Measurements from ENCODE around the gene GNA12. TPM values are rescaled to one million over a fixed set of nuclear protein-coding genes. Genes with fewer than 3 reads are reported as not detected.

The GNA12 gene
- total and polyA plus RNA-seq, 9 of the 15 experiments (the other 6 are each of a cell fraction or from before 2014, with no cell fraction given) = 0.65 to 32.7 (median 9.6) TPM

- peak; percentile 61 to 80 for TF ChIP-seq E2F6 (IDR thresholded peaks at IDR 0.05; ENCODE audit: borderline replicate concordance in 1 of 2, extremely low read depth in 1 of 2, insufficient read depth in 1 of 2, insufficient read length in 1 of 2, low read depth in 1 of 2, low read length in 1 of 2, poor library complexity in 1 of 2, severe bottlenecking in 1 of 2)
- TF ChIP-seq DLX4 (CRISPR knock-in tag; IDR thresholded peaks at IDR 0.05) = no peak
- TF ChIP-seq SMARCB1 (IDR thresholded peaks at IDR 0.05; ENCODE audit: insufficient read length, low read depth) = peak; percentile 3
- peak; percentile 84 for TF ChIP-seq BRD9 (IDR thresholded peaks at IDR 0.05; ENCODE audit: low read depth, partially characterized antibody)
- TF ChIP-seq SMAD1 (IDR thresholded peaks at IDR 0.05; ENCODE audit: low read depth, low read length, partially characterized antibody) = peak; percentile 35
- peak; percentile 54; the same call in 1 of the 2 replicates for TF ChIP-seq PML (IDR thresholded peaks at IDR 0.05; ENCODE audit: low read length)
- TF ChIP-seq SP2 (IDR thresholded peaks at IDR 0.05; ENCODE audit: extremely low read depth, low read depth, low read length, poor library complexity, severe bottlenecking) = no peak
- TF ChIP-seq HDAC2 (IDR thresholded peaks at IDR 0.05) = peak; percentile 86
- 0 out of 2 replicates have a peak, but pooled peaks have one; percentile 49 for TF ChIP-seq MYNN (IDR thresholded peaks at IDR 0.05)
- no peak for TF ChIP-seq MYNN (CRISPR knock-in tag; IDR thresholded peaks at IDR 0.05)
- TF ChIP-seq HINFP (tag; conservative IDR thresholded peaks at IDR 0.05; ENCODE audit: low read depth) = no peak
- TF ChIP-seq ADNP (tag; IDR thresholded peaks at IDR 0.05) = peak; percentile 8; the same call in 1 of the 2 replicates
- TF ChIP-seq SMARCE1 (IDR thresholded peaks at IDR 0.05) = peak; percentile 97
- TF ChIP-seq ETV6 (IDR thresholded peaks at IDR 0.05; ENCODE audit: borderline replicate concordance in 1 of 2, low read depth in 2 of 2, low read length in 1 of 2) = no peak
- no peak for TF ChIP-seq ETV6 (CRISPR knock-in tag; IDR thresholded peaks at IDR 0.05; ENCODE audit: borderline replicate concordance)
- no peak for TF ChIP-seq SAFB2 (IDR thresholded peaks at IDR 0.05; ENCODE audit: borderline replicate concordance, low read depth, low read length, severe bottlenecking)
- TF ChIP-seq ZNF639 (CRISPR knock-in tag; conservative IDR thresholded peaks at IDR 0.05 in 1 of 2, IDR thresholded peaks at IDR 0.05 in 1 of 2) = peak in 1 of 2 experiments; percentile 67; a peak in 1 of 4 replicates
- peak; percentile 36 to 51; a peak in 3 of 4 replicates for TF ChIP-seq FOXA3 (CRISPR knock-in tag; conservative IDR thresholded peaks at IDR 0.05 in 1 of 2, IDR thresholded peaks at IDR 0.05 in 1 of 2)
- TF ChIP-seq ARID3A (IDR thresholded peaks at IDR 0.05; ENCODE audit: borderline replicate concordance, low read depth, low read length) = no peak
- TF ChIP-seq TAL1 (IDR thresholded peaks at IDR 0.05) = peak; percentile 21; the same call in 1 of the 2 replicates
Observed at GRCh38 chr7:2757904-2758672, 86.0 kb downstream of the GNA12 start (continued).

Measured in K562 (cell line).